Sigmoid colon (tissue), 7 donors: ENCODE data around the gene TAF11. TPM values are rescaled to one million over a fixed set of nuclear protein-coding genes. Genes with fewer than 3 reads are reported as not detected.

Experiments
- DNase-seq: peaks from one replicate; pipeline ENCODE4 v3.0.0-alpha.2; 2019
- H3K27ac ChIP-seq, 4 donors: fragments of 200-600 bp; sonication (generic); one replicate each; pipeline ENCODE4 v1.5.1; 2016 to 2019; ENCODE audit warnings: mild to moderate bottlenecking in 1 of 4
- H3K27me3 ChIP-seq, 3 donors: fragments of 200-600 bp; sonication (generic); one replicate each; pipeline ENCODE4 v1.5.1; 2019; ENCODE audit warnings: mild to moderate bottlenecking in 1 of 3
- H3K36me3 ChIP-seq, 4 donors: fragments of 200-600 bp; sonication (generic); one replicate each; pipeline ENCODE4 v1.5.1; 2016 to 2019
- H3K4me1 ChIP-seq, 4 donors: fragments of 200-600 bp; sonication (generic); one replicate each; pipeline ENCODE4 v1.5.1; 2017 to 2019
- H3K4me3 ChIP-seq, 4 donors: fragments of 200-600 bp; sonication (generic); one replicate each; pipeline ENCODE4 v1.5.1; 2017 to 2019; ENCODE audit warnings: mild to moderate bottlenecking in 2 of 4, moderate library complexity in 1 of 4
- H3K9me3 ChIP-seq, 4 donors: fragments of 200-600 bp in 3 of 4; sonication (generic) in 3 of 4; one replicate each; pipeline versions ENCODE4 v1.5.1 to v1.6.1; 2013 to 2019
- CTCF ChIP-seq, 4 experiments: fragments of 450-650 bp in 3 of 4; fragments of 200-600 bp in 1 of 4; IDR thresholded peaks; one replicate each; pipeline ENCODE4 v1.5.1; 2016 to 2019; ENCODE audit warnings: antibody characterized with exemption in 4 of 4, mild to moderate bottlenecking in 3 of 4, moderate library complexity in 2 of 4
- EP300 ChIP-seq, 4 donors: sonication (generic); formaldehyde crosslinking; IDR thresholded peaks; one replicate each; pipeline ENCODE4 v1.6.1; 2017; ENCODE audit warnings: antibody characterized with exemption in 4 of 4
- POLR2A ChIP-seq, 2 donors: fragments of 450-650 bp; IDR thresholded peaks; one replicate each; pipeline ENCODE4 v1.6.1; 2016; ENCODE audit warnings: antibody characterized with exemption in 2 of 2, mild to moderate bottlenecking in 2 of 2, moderate library complexity in 2 of 2
- POLR2AphosphoS5 ChIP-seq, 4 donors: sonication (generic); formaldehyde crosslinking; IDR thresholded peaks; one replicate each; pipeline ENCODE4 v1.6.1; 2017; ENCODE audit warnings: antibody characterized with exemption in 4 of 4
- WGBS, 2 donors: extraction: QIAGEN DNeasy Blood & Tissue Kit; methylation state at CpG; one replicate each; pipeline ENCODE4 v1.1.7; 2013; 5-methylcytosine and 5-hydroxymethylcytosine counted together
- intact Hi-C: fragments of 100-400 bp; cut with DNase I; formaldehyde crosslinking; loops from one replicate; pipeline ENCODE4 v1.15.1; 2023
- polyA plus RNA-seq, 3 donors: library from polyadenylated mRNA; stranded (reverse); fragments of 200-250 nt; gene quantifications; one replicate each; pipeline ENCODE4 v1.2.3, GENCODE V29; 2013
- total RNA-seq, 4 donors: library from RNA; depleted of rRNA; stranded (reverse); fragments of >200 nt; gene quantifications; one replicate each; pipeline ENCODE4 v1.1.0, GENCODE V29; 2016
- donor health status: healthy with polysubstance abuse.
- donor health status: Bipolar disorder and iron deficiency.
- donor health status: healthy.

The TAF11 gene
- total and polyA plus RNA-seq, 7 donors: 31.0 to 47.9 (median 34.0) TPM

GRCh38 chr6:34834789-34835518 lies 52.9 kb downstream of the TAF11 start:
- DNase-seq: no peak
- Histone ChIP-seq H3K4me3 (no peak overlapping the region), H3K27ac (no peak overlapping the region), H3K4me1 (no peaks in the 10 kb centered on the region), H3K9me3 (no peaks in the 10 kb centered on the region), H3K27me3 (no peaks in the 10 kb centered on the region), H3K36me3 (peaks cover under 1 to 48% (median 12%) of the 10 kb centered on the region in 4 donors)
- WGBS, 2 donors: 86 to 93% methylated on average over 4 of the region's 4 CpGs
- TF ChIP-seq CTCF (IDR thresholded peaks at IDR 0.05) (no peak), POLR2A (IDR thresholded peaks at IDR 0.05) (no peak), EP300 (IDR thresholded peaks at IDR 0.05) (no peak), POLR2AphosphoS5 (IDR thresholded peaks at IDR 0.05) (no peak)
- intact Hi-C loops: no loop called here

- peaks cover 10 to 58% (median 17%) of the 10 kb centered on the region in 4 donors for H3K36me3 ChIP-seq
- WGBS, 2 donors: 96 to 97% methylated on average over 1 of the region's 1 CpG
- no peak overlapping the region for H3K4me3 ChIP-seq
- no peak overlapping the region for H3K27ac ChIP-seq
- H3K9me3 ChIP-seq: no peaks in the 10 kb centered on the region
- H3K4me1 ChIP-seq: no peaks in the 10 kb centered on the region
- H3K27me3 ChIP-seq: no peaks in the 10 kb centered on the region
- intact Hi-C loops: no loop called here
- TF ChIP-seq EP300 (IDR thresholded peaks at IDR 0.05): no peak
- no peak for TF ChIP-seq CTCF (IDR thresholded peaks at IDR 0.05)
- no peak for TF ChIP-seq POLR2A (IDR thresholded peaks at IDR 0.05)
- TF ChIP-seq POLR2AphosphoS5 (IDR thresholded peaks at IDR 0.05): no peak
- no peak for DNase-seq
Observed at GRCh38 chr6:34832942-34833341, 54.9 kb downstream of the TAF11 start.

- no peak overlapping the region for H3K4me3 ChIP-seq
- H3K36me3 ChIP-seq: peaks cover 10 to 51% (median 14%) of the 10 kb centered on the region in 4 donors
- intact Hi-C loops: no loop called here
- no peak overlapping the region for H3K27ac ChIP-seq
- WGBS, 2 donors: 96 to 97% methylated on average over 2 of the region's 2 CpGs
- H3K9me3 ChIP-seq: no peaks in the 10 kb centered on the region
- H3K27me3 ChIP-seq: no peaks in the 10 kb centered on the region
- H3K4me1 ChIP-seq: no peaks in the 10 kb centered on the region
- TF ChIP-seq EP300 (IDR thresholded peaks at IDR 0.05): no peak
- no peak for TF ChIP-seq POLR2AphosphoS5 (IDR thresholded peaks at IDR 0.05)
- TF ChIP-seq CTCF (IDR thresholded peaks at IDR 0.05): no peak
- DNase-seq: no peak
Observed at GRCh38 chr6:34829137-34829536, 58.7 kb downstream of the TAF11 start.

Other genes starting within 250 kb of the TAF11 start
- 10 to 100 TPM; 56.3 to 79.3 (median 78.4) TPM for gene ILRUN, start 191.3 kb downstream of the TAF11 start, total RNA-seq
- 10 to 100 TPM; 35.4 to 62.7 (median 51.6) TPM for gene ILRUN, start 191.3 kb downstream of the TAF11 start, polyA plus RNA-seq
- gene SNRPC, start 130.5 kb downstream of the TAF11 start, total RNA-seq: 10 to 100 TPM; 48.2 to 69.3 (median 58.6) TPM
- gene SNRPC, start 130.5 kb downstream of the TAF11 start, polyA plus RNA-seq: 100 to 1,000 TPM; 111 to 146 (median 117) TPM
- gene BLTP3A, start 96.0 kb downstream of the TAF11 start, total RNA-seq: 10 to 100 TPM in 1 of 4 donors, 1 to 10 TPM in 3; 6.7 to 11.6 (median 7.2) TPM
- 1 to 10 TPM in 2 of 3 donors, under 1 TPM in 1; 0.60 to 5.3 (median 1.2) TPM for gene BLTP3A, start 96.0 kb downstream of the TAF11 start, polyA plus RNA-seq
- 10 to 100 TPM; 37.8 to 60.1 (median 41.0) TPM for gene ANKS1A, start 1.2 kb upstream of the TAF11 start, total RNA-seq
- gene ANKS1A, start 1.2 kb upstream of the TAF11 start, polyA plus RNA-seq: 10 to 100 TPM in 2 of 3 donors, 1 to 10 TPM in 1; 9.0 to 17.5 (median 11.3) TPM